HepG2 (cell line): ENCODE data around the gene ALKBH4. TPM values are rescaled to one million over a fixed set of nuclear protein-coding genes. Genes with fewer than 3 reads are reported as not detected.

Source experiments
- ATAC-seq: fragments of 200-7000 bp; cut with Tn5 transposase; 3 replicates; pipeline ENCODE4 v1.9.1; 2020; ENCODE audit warnings: mild to moderate bottlenecking, moderate library complexity
- BruUV-seq: library from RNA; stranded (reverse); fragments of 400-500 nt; replicated peaks from 2 replicates; lab custom pipeline; 2021; lab: Mats Ljungman, UMichigan
- CTCF ChIA-PET: fragments of 300-600 bp; formaldehyde crosslinking; extraction: SDS; loops from one replicate; lab custom pipeline; 2021; ENCODE audit warnings: low total read pairs, inconsistent platforms, low intra/inter-chr PET ratio; lab: Yijun Ruan, JAX
- POLR2A ChIA-PET: fragments of 350-600 bp; sonication (Branson Sonifier 250); formaldehyde crosslinking; loops from one replicate; lab custom pipeline; 2020; ENCODE audit warnings: antibody characterized with exemption, inconsistent platforms; lab: Yijun Ruan, JAX
- DNase-seq: peaks from one replicate; pipeline ENCODE4 v3.0.0-alpha.2; 2015; ENCODE audit warnings: low spot score
- FAIRE-seq: peaks from 3 replicates; lab custom pipeline; 2011; peaks lifted over from hg19 to GRCh38; lab: Jason Lieb, UNC
- H2AFZ ChIP-seq: one replicate; pipeline ENCODE4 v1.6.1; 2011; ENCODE audit warnings: low read length, inconsistent platforms
- H3K27ac ChIP-seq: fragments of 300-600 bp; 3 replicates; pipeline ENCODE4 v1.8.0; 2011; ENCODE audit warnings: mixed run types, mild to moderate bottlenecking, mixed read lengths, low read length, inconsistent platforms; ENCODE audit not compliant: insufficient read depth; ENCODE audit errors: extremely low read length
- H3K27me3 ChIP-seq, 2 experiments: fragments of 200-600 bp in 1 of 2; 2 replicates in 1 of 2; 3 replicates in 1 of 2; pipeline versions ENCODE4 v1.6.0 to v1.8.0; 2011; ENCODE audit warnings: low read length in 2 of 2, mild to moderate bottlenecking in 2 of 2, moderate library complexity in 2 of 2, inconsistent platforms in 1 of 2; ENCODE audit not compliant: insufficient read depth in 2 of 2, control insufficient read depth in 1 of 2
- H3K36me3 ChIP-seq, 2 experiments: fragments of 200-600 bp in 1 of 2; replicated peaks in 1 of 2; 2 replicates in 1 of 2; 3 replicates in 1 of 2; pipeline versions ENCODE4 v1.5.1 to v1.8.0; 2011; ENCODE audit warnings: low read length in 2 of 2, inconsistent platforms in 1 of 2; ENCODE audit not compliant: insufficient read depth in 2 of 2, control insufficient read depth in 1 of 2
- H3K4me1 ChIP-seq: 2 replicates; pipeline ENCODE4 v1.5.1; 2012; ENCODE audit warnings: low read length, inconsistent platforms; ENCODE audit not compliant: insufficient read depth
- H3K4me2 ChIP-seq: 2 replicates; pipeline ENCODE4 v1.6.0; 2011; ENCODE audit warnings: low read depth, low read length, inconsistent platforms
- H3K4me3 ChIP-seq, 3 experiments: fragments of 200-600 bp in 1 of 3; sonication (generic), shearing (Covaris generic) in 1 of 3; replicated peaks in 1 of 3; 2 replicates each; pipeline ENCODE4 v1.5.1; 2011 to 2016; ENCODE audit warnings: low read length in 3 of 3, inconsistent platforms in 2 of 3, low read depth in 2 of 3, mild to moderate bottlenecking in 2 of 3, control low read depth in 1 of 3, mixed read lengths in 1 of 3; ENCODE audit not compliant: insufficient read depth in 1 of 3
- H3K79me2 ChIP-seq: one replicate; pipeline ENCODE4 v1.6.1; 2011; ENCODE audit warnings: low read length, inconsistent platforms; ENCODE audit not compliant: insufficient read depth
- H3K9ac ChIP-seq: 2 replicates; pipeline ENCODE4 v1.6.0; 2011; ENCODE audit warnings: mild to moderate bottlenecking, low read depth, low read length, inconsistent platforms; ENCODE audit not compliant: insufficient read depth
- H3K9me3 ChIP-seq: 2 replicates; pipeline ENCODE4 v1.5.1; 2012; ENCODE audit warnings: mild to moderate bottlenecking, low read length
- H4K20me1 ChIP-seq: 2 replicates; pipeline ENCODE4 v1.6.0; 2011; ENCODE audit warnings: inconsistent platforms, mild to moderate bottlenecking, low read length, moderate library complexity; ENCODE audit not compliant: insufficient read depth
- FOXO4 ChIP-seq: sonication (generic); formaldehyde crosslinking; conservative IDR thresholded peaks from 2 replicates; pipeline ENCODE4 v1.8.1; 2023; ENCODE audit warnings: missing genetic modification reagents
- KDM5B ChIP-seq: sonication (generic); formaldehyde crosslinking; IDR thresholded peaks from 2 replicates; pipeline ENCODE4 v1.4.0; 2020; ENCODE audit warnings: missing genetic modification reagents, mild to moderate bottlenecking, borderline replicate concordance
- MED8 ChIP-seq: sonication (generic); formaldehyde crosslinking; IDR thresholded peaks from 2 replicates; pipeline ENCODE4 v1.8.1; 2023; ENCODE audit warnings: mild to moderate bottlenecking, missing genetic modification reagents; ENCODE audit not compliant: insufficient replicate concordance
- MXD3 ChIP-seq: IDR thresholded peaks from 2 replicates; pipeline ENCODE4 v1.6.1; 2016; ENCODE audit warnings: mild to moderate bottlenecking, missing biosample characterization, missing genetic modification reagents
- PHF8 ChIP-seq: sonication (generic); formaldehyde crosslinking; IDR thresholded peaks from 2 replicates; pipeline ENCODE4 v1.5.0; 2020; ENCODE audit warnings: missing genetic modification reagents
- POGZ ChIP-seq: sonication (generic); formaldehyde crosslinking; IDR thresholded peaks from 2 replicates; pipeline ENCODE4 v1.4.0; 2020; ENCODE audit warnings: mild to moderate bottlenecking, missing genetic modification reagents
- RBAK ChIP-seq: sonication (generic); formaldehyde crosslinking; IDR thresholded peaks from 2 replicates; pipeline ENCODE4 v1.5.1; 2020; ENCODE audit warnings: mild to moderate bottlenecking, missing genetic modification reagents
- SIX4 ChIP-seq: sonication (generic); formaldehyde crosslinking; IDR thresholded peaks from 2 replicates; pipeline ENCODE4 v1.4.0; 2020; ENCODE audit warnings: missing genetic modification reagents
- SRSF9 ChIP-seq: fragments of 200-400 bp; formaldehyde crosslinking; IDR thresholded peaks from 2 replicates; pipeline ENCODE4 v1.6.1; 2018; ENCODE audit warnings: borderline replicate concordance, mild to moderate bottlenecking, low read depth, low read length; ENCODE audit not compliant: insufficient read depth, poor library complexity, severe bottlenecking
- TERF1 ChIP-seq: sonication (generic); formaldehyde crosslinking; IDR thresholded peaks from 2 replicates; pipeline ENCODE4 v1.8.0; 2022; ENCODE audit warnings: mild to moderate bottlenecking, missing genetic modification reagents, moderate library complexity
- ZFP90 ChIP-seq: sonication (generic); formaldehyde crosslinking; IDR thresholded peaks from 2 replicates; pipeline ENCODE4 v1.8.0; 2022; ENCODE audit warnings: missing genetic modification reagents, mild to moderate bottlenecking, inconsistent platforms, borderline replicate concordance
- ZNF468 ChIP-seq: sonication (generic); formaldehyde crosslinking; IDR thresholded peaks from 2 replicates; pipeline ENCODE4 v1.8.0; 2022; ENCODE audit warnings: mild to moderate bottlenecking, moderate library complexity, missing genetic modification reagents
- ZNF569 ChIP-seq: sonication (generic); formaldehyde crosslinking; IDR thresholded peaks from 2 replicates; pipeline ENCODE4 v1.5.0; 2020; ENCODE audit warnings: mild to moderate bottlenecking, missing genetic modification reagents, moderate library complexity, borderline replicate concordance
- WGBS: methylation state at CpG from one replicate; pipeline ENCODE4 v1.1.6; 2017; ENCODE audit warnings: low lambda C conversion rate; 5-methylcytosine and 5-hydroxymethylcytosine counted together
- in situ Hi-C: cut with HindIII; loops from 2 replicates; pipeline ENCODE4 v1.10.0; 2017; ENCODE audit warnings: low pct_unique_long_range_greater_than_20kb; ENCODE audit not compliant: extremely low pct_ligation_motif_present
- intact Hi-C: fragments of 100-400 bp; cut with micrococcal nuclease; formaldehyde crosslinking; loops from one replicate; pipeline ENCODE4 v1.10.0; 2022; ENCODE audit not compliant: unreplicated experiment
- polyA plus RNA-seq, 8 experiments: library from polyadenylated mRNA; depleted of rRNA in 3 of 8; stranded (reverse) in 7 of 8; unstranded in 1 of 8; fragments of >200 nt; fragmentation: Illumina TruSeq in 4 of 8; extraction: Trizol in 4 of 8; gene quantifications; 2 replicates each; pipeline versions ENCODE4 v1.2.1 to v1.2.3, GENCODE V29; 2011 to 2016; ENCODE audit warnings: low read depth in 4 of 8, missing spikeins in 1 of 8, mixed read lengths in 1 of 8; ENCODE audit not compliant: insufficient read depth in 1 of 8
- total RNA-seq, 5 experiments: library from RNA; depleted of rRNA; stranded (reverse); fragments of >200 nt; fragmentation: Illumina TruSeq; extraction: Trizol; gene quantifications; 2 replicates each; pipeline ENCODE4 v1.2.3, GENCODE V29; 2016; ENCODE audit warnings: low read depth in 1 of 5
- TF ChIP-seq, protein P1 (sequence below): sonication (generic); formaldehyde crosslinking; IDR thresholded peaks from 2 replicates; pipeline ENCODE4 v1.8.0; 2023; ENCODE audit warnings: mild to moderate bottlenecking, missing genetic modification reagents
- TF ChIP-seq, protein P2 (sequence below): sonication (generic); formaldehyde crosslinking; IDR thresholded peaks from 2 replicates; pipeline ENCODE4 v1.4.0; 2020; ENCODE audit warnings: missing genetic modification reagents

Gene ALKBH4
- total and polyA plus RNA-seq, 2 of the 13 experiments (the other 11 are each of a cell fraction or from before 2014, with no cell fraction given) = 2.6 to 8.8 TPM

DNA sequence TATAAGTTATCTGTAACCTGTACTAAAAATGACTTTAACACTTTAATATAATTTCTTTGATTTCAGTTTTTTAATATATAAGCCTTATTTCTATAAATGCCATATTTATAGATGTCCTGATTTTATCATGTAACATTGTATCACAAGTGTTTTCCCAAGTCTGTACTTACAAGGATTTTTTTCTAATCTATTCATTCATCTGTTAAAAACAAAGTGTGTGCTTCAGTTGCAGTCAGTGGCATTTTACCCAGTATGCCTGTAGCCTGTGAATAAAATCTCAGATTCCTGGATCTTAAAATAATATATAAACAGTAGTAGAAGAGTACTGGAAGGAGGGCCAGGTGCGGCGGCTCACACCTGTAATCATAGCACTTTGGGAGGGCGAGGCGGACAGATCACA lies 51.1 kb downstream of the ALKBH4 start:
- intact Hi-C loops = no loop called here
- 99% methylated on average over 4 of the region's 4 CpGs for WGBS
- BruUV-seq = no TSS peak

More for the DNA sequence above, 51.1 kb downstream of the ALKBH4 start:
- no peak overlapping the region for H3K27ac ChIP-seq
- H2AFZ ChIP-seq = no peak overlapping the region
- DNase-seq (no peak), FAIRE-seq (no peak), ATAC-seq (no peak)
- H3K36me3 ChIP-seq = peaks cover 18 to 75% of the 10 kb centered on the region in 2 experiments
- H3K79me2 ChIP-seq = no peaks in the 10 kb centered on the region
- no peaks in the 10 kb centered on the region for H3K9me3 ChIP-seq
- ChIA-PET CTCF (no interaction called here), POLR2A (no interaction called here)
- H4K20me1 ChIP-seq = peaks cover 10% of the 10 kb centered on the region; the same call in 1 of the 2 replicates
- H3K27me3 ChIP-seq = no peaks in the 10 kb centered on the region
- H3K4me2 ChIP-seq = no peak overlapping the region
- H3K4me1 ChIP-seq = no peaks in the 10 kb centered on the region
- in situ Hi-C loops = no loop called here
- TF ChIP-seq KDM5B (CRISPR knock-in tag) (no peak), ZNF569 (no peak), PHF8 (CRISPR knock-in tag) (no peak), POGZ (no peak), SRSF9 (no peak), FOXO4 (CRISPR knock-in tag) (no peak), ZNF468 (no peak), ZFP90 (CRISPR knock-in tag) (no peak), MXD3 (CRISPR knock-in tag) (no peak), TERF1 (no peak), MED8 (no peak), SIX4 (CRISPR knock-in tag) (no peak), RBAK (no peak)
- TF ChIP-seq, protein P1, sequence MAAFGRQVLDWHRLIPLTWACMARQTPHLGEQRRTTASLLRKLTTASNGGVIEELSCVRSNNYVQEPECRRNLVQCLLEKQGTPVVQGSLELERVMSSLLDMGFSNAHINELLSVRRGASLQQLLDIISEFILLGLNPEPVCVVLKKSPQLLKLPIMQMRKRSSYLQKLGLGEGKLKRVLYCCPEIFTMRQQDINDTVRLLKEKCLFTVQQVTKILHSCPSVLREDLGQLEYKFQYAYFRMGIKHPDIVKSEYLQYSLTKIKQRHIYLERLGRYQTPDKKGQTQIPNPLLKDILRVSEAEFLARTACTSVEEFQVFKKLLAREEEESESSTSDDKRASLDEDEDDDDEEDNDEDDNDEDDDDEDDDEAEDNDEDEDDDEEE (CRISPR knock-in tag) = no peak
- TF ChIP-seq, protein P2, sequence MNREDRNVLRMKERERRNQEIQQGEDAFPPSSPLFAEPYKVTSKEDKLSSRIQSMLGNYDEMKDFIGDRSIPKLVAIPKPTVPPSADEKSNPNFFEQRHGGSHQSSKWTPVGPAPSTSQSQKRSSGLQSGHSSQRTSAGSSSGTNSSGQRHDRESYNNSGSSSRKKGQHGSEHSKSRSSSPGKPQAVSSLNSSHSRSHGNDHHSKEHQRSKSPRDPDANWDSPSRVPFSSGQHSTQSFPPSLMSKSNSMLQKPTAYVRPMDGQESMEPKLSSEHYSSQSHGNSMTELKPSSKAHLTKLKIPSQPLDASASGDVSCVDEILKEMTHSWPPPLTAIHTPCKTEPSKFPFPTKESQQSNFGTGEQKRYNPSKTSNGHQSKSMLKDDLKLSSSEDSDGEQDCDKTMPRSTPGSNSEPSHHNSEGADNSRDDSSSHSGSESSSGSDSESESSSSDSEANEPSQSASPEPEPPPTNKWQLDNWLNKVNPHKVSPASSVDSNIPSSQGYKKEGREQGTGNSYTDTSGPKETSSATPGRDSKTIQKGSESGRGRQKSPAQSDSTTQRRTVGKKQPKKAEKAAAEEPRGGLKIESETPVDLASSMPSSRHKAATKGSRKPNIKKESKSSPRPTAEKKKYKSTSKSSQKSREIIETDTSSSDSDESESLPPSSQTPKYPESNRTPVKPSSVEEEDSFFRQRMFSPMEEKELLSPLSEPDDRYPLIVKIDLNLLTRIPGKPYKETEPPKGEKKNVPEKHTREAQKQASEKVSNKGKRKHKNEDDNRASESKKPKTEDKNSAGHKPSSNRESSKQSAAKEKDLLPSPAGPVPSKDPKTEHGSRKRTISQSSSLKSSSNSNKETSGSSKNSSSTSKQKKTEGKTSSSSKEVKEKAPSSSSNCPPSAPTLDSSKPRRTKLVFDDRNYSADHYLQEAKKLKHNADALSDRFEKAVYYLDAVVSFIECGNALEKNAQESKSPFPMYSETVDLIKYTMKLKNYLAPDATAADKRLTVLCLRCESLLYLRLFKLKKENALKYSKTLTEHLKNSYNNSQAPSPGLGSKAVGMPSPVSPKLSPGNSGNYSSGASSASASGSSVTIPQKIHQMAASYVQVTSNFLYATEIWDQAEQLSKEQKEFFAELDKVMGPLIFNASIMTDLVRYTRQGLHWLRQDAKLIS (CRISPR knock-in tag) = no peak
- H3K4me3 ChIP-seq = no peak overlapping the region
- H3K9ac ChIP-seq = no peak overlapping the region
